T-cell (primary cell): ENCODE measurements around the gene SPATA31C2. TPM values are rescaled to one million over a fixed set of nuclear protein-coding genes. Genes with fewer than 3 reads are reported as not detected.

ENCODE experiments used
- ATAC-seq, 4 experiments: fragments of 200-7000 bp in 3 of 4; fragments of 150-1000 bp in 1 of 4; cut with Tn5 transposase; replicated peaks in 1 of 4; 1 replicate in 3 of 4; 2 replicates in 1 of 4; pipeline ENCODE4 v1.10.0; 2021; ENCODE audit warnings: moderate library complexity in 3 of 4, mild to moderate bottlenecking in 2 of 4, moderate number of reproducible peaks in 1 of 4
- CTCF ChIA-PET, 2 donors: fragments of 300-600 bp; sonication (Branson Sonifier 250); formaldehyde crosslinking; loops; one replicate each; lab custom pipeline; 2022; ENCODE audit warnings: antibody characterized with exemption in 2 of 2; lab: Charles Lee
- POLR2A ChIA-PET, 2 donors: fragments of 300-600 bp; sonication (Branson Sonifier 250); formaldehyde crosslinking; loops; one replicate each; lab custom pipeline; 2022; ENCODE audit warnings: antibody characterized with exemption in 2 of 2; lab: Charles Lee
- DNase-seq, 35 experiments: peaks; one replicate each; pipeline versions ENCODE4 v3.0.0 to v3.0.0-alpha.2; 2013 to 2023
- H3K27ac ChIP-seq: one replicate; pipeline ENCODE4 v1.5.1; 2013; ENCODE audit warnings: low read length
- H3K27me3 ChIP-seq, 2 experiments: replicated peaks in 1 of 2; 1 replicate in 1 of 2; 2 replicates in 1 of 2; pipeline versions ENCODE4 v1.6.1 to v1.7.0; 2013; ENCODE audit warnings: low read length in 1 of 2, mixed read lengths in 1 of 2; ENCODE audit not compliant: control insufficient read depth in 2 of 2, insufficient read depth in 2 of 2; ENCODE audit errors: extremely low read depth in 1 of 2
- H3K36me3 ChIP-seq, 2 donors: 1 replicate in 1 of 2; 2 replicates in 1 of 2; pipeline versions ENCODE4 v1.6.1 to v1.7.0; 2013; ENCODE audit warnings: low read length in 1 of 2; ENCODE audit not compliant: control insufficient read depth in 2 of 2, insufficient read depth in 1 of 2; ENCODE audit errors: extremely low read depth in 1 of 2
- H3K4me1 ChIP-seq, 2 experiments: 1 replicate in 1 of 2; 2 replicates in 1 of 2; pipeline versions ENCODE4 v1.6.1 to v1.7.0; 2013; ENCODE audit warnings: low read length in 2 of 2, mixed read lengths in 1 of 2; ENCODE audit not compliant: insufficient read depth in 2 of 2, control insufficient read depth in 1 of 2; ENCODE audit errors: extremely low read depth in 1 of 2
- H3K4me3 ChIP-seq, 2 donors: 1 replicate in 1 of 2; 2 replicates in 1 of 2; pipeline versions ENCODE4 v1.5.1 to v1.7.0; 2013; ENCODE audit warnings: mild to moderate bottlenecking in 2 of 2, low read length in 1 of 2, moderate library complexity in 1 of 2; ENCODE audit not compliant: control insufficient read depth in 1 of 2; ENCODE audit errors: extremely low read depth in 1 of 2
- H3K9me3 ChIP-seq: 2 replicates; pipeline ENCODE4 v1.7.0; 2013
- H3K27ac Mint-ChIP-seq, 2 donors: one replicate each; pipeline ENCODE4 v1.8.0; 2020 to 2021; ENCODE audit warnings: mild to moderate bottlenecking in 2 of 2, mixed read lengths in 2 of 2
- H3K27me3 Mint-ChIP-seq, 2 donors: one replicate each; pipeline ENCODE4 v1.8.0; 2021 to 2022; ENCODE audit warnings: mixed read lengths in 2 of 2
- H3K36me3 Mint-ChIP-seq: one replicate; pipeline ENCODE4 v1.8.0; 2021; ENCODE audit warnings: mixed read lengths
- H3K4me1 Mint-ChIP-seq, 3 donors: one replicate each; pipeline ENCODE4 v1.8.0; 2020 to 2022; ENCODE audit warnings: mixed read lengths in 3 of 3, mild to moderate bottlenecking in 1 of 3
- H3K4me3 Mint-ChIP-seq, 3 donors: one replicate each; pipeline ENCODE4 v1.8.0; 2020 to 2022; ENCODE audit warnings: mild to moderate bottlenecking in 3 of 3, mixed read lengths in 3 of 3, moderate library complexity in 3 of 3
- H3K9me3 Mint-ChIP-seq, 3 donors: one replicate each; pipeline ENCODE4 v1.8.0; 2020 to 2022; ENCODE audit warnings: mixed read lengths in 3 of 3
- WGBS: methylation state at CpG from one replicate; pipeline ENCODE4 v1.1.5; 2013; ENCODE audit warnings: missing lambda C conversion rate; ENCODE audit not compliant: insufficient coverage; 5-methylcytosine and 5-hydroxymethylcytosine counted together
- total RNA-seq, 35 experiments: library from RNA in 6 of 35; stranded (reverse) in 6 of 35; fragments of 120-200 nt in 1 of 35; gene quantifications; one replicate each; pipeline versions ENCODE4 v1.2.1 to v1.2.4 and lab custom pipeline; 2013 to 2026

The SPATA31C2 gene
- total RNA-seq, 5 donors from 2014 or later (not counting 1 experiment from before 2014, with no cell fraction given) = not detected

DNA sequence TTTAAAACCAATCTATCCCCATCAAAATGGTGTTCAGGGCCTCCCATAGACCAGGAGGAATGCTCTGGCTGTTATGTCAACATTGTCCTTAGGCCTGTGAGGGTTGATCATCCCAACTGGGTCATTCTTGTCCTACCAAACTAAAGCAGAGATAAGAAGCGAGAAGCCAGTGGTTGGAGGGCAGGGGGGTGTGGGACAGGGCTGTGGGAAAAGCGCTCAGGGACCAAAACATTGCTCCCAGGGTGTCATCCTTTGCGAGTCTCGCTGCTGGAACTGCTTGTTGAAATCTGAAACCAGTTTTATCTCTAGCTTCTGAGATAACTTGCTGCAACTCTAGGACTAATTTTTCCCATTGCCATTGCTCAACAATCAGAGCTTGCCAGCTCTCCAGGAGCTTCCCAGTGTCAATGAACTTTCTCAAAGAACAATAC, 48.1 kb downstream of the SPATA31C2 start:
- no peaks in the 10 kb centered on the region for H3K4me1 Mint-ChIP-seq
- H3K4me3 ChIP-seq = no peak overlapping the region
- no peak for DNase-seq
- peaks cover 0 to 12% of the 10 kb centered on the region in 2 donors for H3K27me3 Mint-ChIP-seq
- no peaks in the 10 kb centered on the region for H3K36me3 ChIP-seq
- ChIA-PET CTCF (no interaction called here), POLR2A (no interaction called here)
- H3K27me3 ChIP-seq = peaks cover 0 to 6% of the 10 kb centered on the region in 2 experiments
- no peak for ATAC-seq
- H3K4me1 ChIP-seq = no peaks in the 10 kb centered on the region
- no peak overlapping the region for H3K4me3 Mint-ChIP-seq
- no peak overlapping the region for H3K27ac Mint-ChIP-seq
- no peaks in the 10 kb centered on the region for H3K9me3 ChIP-seq
- WGBS = 100% methylated on average over 2 of the region's 4 CpGs
- H3K36me3 Mint-ChIP-seq = no peaks in the 10 kb centered on the region
- no peaks in the 10 kb centered on the region for H3K9me3 Mint-ChIP-seq
- H3K27ac ChIP-seq = no peak overlapping the region

DNA sequence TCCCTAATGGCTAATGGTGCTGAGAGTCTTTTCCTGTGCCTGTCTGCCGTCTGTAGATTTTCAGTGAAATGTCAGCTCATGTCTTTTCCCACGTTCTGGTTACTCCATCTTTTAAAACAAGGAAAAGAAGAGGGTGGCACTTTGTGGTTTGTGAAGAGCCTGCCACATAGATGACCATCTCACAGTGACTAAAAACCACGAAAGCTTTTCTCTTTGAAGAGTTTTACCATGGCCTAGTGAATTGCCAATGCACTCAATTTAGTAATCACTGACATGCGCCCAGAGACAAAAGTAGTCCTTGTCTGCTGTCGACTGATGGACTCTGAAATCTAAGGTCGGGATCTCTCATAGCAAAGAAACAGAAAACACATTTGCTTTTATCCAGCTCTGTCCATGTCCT, 50.4 kb downstream of the SPATA31C2 start:
- H3K4me1 ChIP-seq = no peaks in the 10 kb centered on the region
- H3K27me3 Mint-ChIP-seq = peaks cover 0 to 10% of the 10 kb centered on the region in 2 donors
- no peak overlapping the region for H3K27ac Mint-ChIP-seq
- no peaks in the 10 kb centered on the region for H3K9me3 ChIP-seq
- H3K27ac ChIP-seq = no peak overlapping the region
- H3K36me3 ChIP-seq = no peaks in the 10 kb centered on the region
- no peaks in the 10 kb centered on the region for H3K9me3 Mint-ChIP-seq
- ATAC-seq (no peak), DNase-seq (no peak)
- no peaks in the 10 kb centered on the region for H3K4me1 Mint-ChIP-seq
- 93% methylated on average over 2 of the region's 6 CpGs for WGBS
- no peaks in the 10 kb centered on the region for H3K36me3 Mint-ChIP-seq
- no peak overlapping the region for H3K4me3 Mint-ChIP-seq
- H3K4me3 ChIP-seq = no peak overlapping the region
- CTCF ChIA-PET = no interaction called here
- peaks cover 0 to 8% of the 10 kb centered on the region in 2 experiments for H3K27me3 ChIP-seq
- POLR2A ChIA-PET = interaction anchor here in 1 of 2 donors (0.6 kb wide), 1 partner anchor 1171 kb away, joined by 5 read pairs; no protein-coding TSS in a partner anchor

DNA sequence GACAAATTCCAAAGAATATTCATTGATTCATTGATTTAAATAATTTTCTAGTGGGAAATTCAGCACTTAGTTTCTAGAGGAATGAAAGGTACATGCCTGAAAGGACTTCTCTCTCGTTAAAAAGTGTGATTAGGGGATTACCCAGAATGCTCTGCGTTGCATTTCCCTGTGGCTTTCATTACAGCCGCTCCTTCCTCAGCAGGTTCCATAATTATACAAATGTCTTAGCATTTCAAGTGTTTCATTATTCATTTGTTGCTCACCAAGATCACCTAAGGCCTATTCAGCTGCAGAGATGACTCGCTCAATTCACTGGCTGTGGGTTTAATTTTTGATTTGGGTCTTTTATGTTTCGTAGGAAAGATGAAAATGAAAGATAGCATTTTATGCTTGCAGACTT, 52.8 kb downstream of the SPATA31C2 start:
- POLR2A ChIA-PET = no interaction called here
- no peaks in the 10 kb centered on the region for H3K4me1 Mint-ChIP-seq
- ATAC-seq = no peak
- no peak for DNase-seq
- H3K27me3 Mint-ChIP-seq = peaks cover 0 to 9% of the 10 kb centered on the region in 2 donors
- no peak overlapping the region for H3K27ac ChIP-seq
- WGBS = 80% methylated on average over 1 of the region's 5 CpGs
- H3K4me3 ChIP-seq = no peak overlapping the region
- H3K36me3 Mint-ChIP-seq = no peaks in the 10 kb centered on the region
- H3K27me3 ChIP-seq = peaks cover 0 to 13% of the 10 kb centered on the region in 2 experiments
- H3K9me3 Mint-ChIP-seq = peaks cover 0 to 3% (median 0%) of the 10 kb centered on the region in 3 donors
- no peak overlapping the region for H3K27ac Mint-ChIP-seq
- no peaks in the 10 kb centered on the region for H3K36me3 ChIP-seq
- H3K4me1 ChIP-seq = no peaks in the 10 kb centered on the region
- CTCF ChIA-PET = interaction anchor here in 1 of 2 donors (0.6 kb wide), 1 partner anchor 10 kb away, joined by 4 read pairs; no protein-coding TSS in a partner anchor
- H3K4me3 Mint-ChIP-seq = no peak overlapping the region
- H3K9me3 ChIP-seq = no peaks in the 10 kb centered on the region

DNA sequence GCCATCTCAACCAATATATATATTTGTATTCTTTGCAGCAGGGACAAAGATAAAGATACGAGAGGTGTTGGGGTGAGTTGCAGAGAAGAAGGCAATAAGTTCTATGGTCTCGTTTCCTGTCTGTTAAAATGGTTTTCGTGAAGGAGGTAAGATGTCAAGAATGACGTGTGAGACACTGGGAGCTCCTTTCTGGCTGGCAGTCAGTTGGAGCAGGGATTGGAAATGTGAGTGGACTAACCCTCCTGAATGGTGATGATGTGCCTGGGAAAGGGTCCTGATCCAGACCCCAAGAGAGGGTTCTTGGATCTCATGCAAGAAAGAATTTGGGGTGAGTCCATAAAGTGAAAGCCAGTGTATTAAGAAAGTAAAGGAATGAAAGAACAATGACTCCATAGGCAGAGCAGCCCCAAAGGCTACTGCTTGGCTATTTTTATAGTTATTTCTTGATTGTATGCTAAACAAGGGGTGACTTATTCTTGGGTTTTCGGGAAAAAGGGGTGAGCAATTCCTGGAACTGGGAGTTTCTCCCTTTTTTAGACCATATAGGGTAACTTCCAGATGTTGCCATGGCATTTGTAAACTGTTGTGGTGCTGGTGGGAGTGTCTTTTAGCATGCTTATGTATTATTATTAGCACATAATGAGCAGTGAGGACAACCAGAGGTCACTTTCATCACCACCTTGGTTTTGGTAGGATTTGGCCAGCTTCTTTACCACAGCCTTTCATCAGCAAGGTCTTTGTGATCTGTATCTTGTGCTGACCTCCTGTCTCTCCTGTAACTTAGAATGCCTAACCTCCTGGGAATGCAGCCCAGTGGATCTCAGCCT, 53.7 kb downstream of the SPATA31C2 start:
- ATAC-seq (no peak), DNase-seq (no peak)
- H3K27ac ChIP-seq = no peak overlapping the region
- H3K4me1 ChIP-seq = no peaks in the 10 kb centered on the region
- peaks cover 0 to 14% of the 10 kb centered on the region in 2 donors for H3K27me3 Mint-ChIP-seq
- WGBS = 84% methylated on average over 5 of the region's 5 CpGs
- peaks cover 0 to 3% (median 0%) of the 10 kb centered on the region in 3 donors for H3K9me3 Mint-ChIP-seq
- no peaks in the 10 kb centered on the region for H3K36me3 Mint-ChIP-seq
- ChIA-PET POLR2A (no interaction called here), CTCF (no interaction called here)
- H3K9me3 ChIP-seq = no peaks in the 10 kb centered on the region
- peaks cover 0 to 9% of the 10 kb centered on the region in 2 experiments for H3K27me3 ChIP-seq
- H3K36me3 ChIP-seq = no peaks in the 10 kb centered on the region
- no peak overlapping the region for H3K4me3 ChIP-seq
- H3K4me1 Mint-ChIP-seq = no peaks in the 10 kb centered on the region
- H3K4me3 Mint-ChIP-seq = no peak overlapping the region
- no peak overlapping the region for H3K27ac Mint-ChIP-seq

Other genes with a start within 250 kb of the SPATA31C2 start
- not detected for gene SPATA31C1, start 220.5 kb downstream of the SPATA31C2 start, total RNA-seq
- 10 to 100 TPM in 2 of 5 donors, 1 to 10 TPM in 3; 6.3 to 14.3 (median 9.2) TPM for gene CDK20, start 163.9 kb downstream of the SPATA31C2 start, total RNA-seq
- gene SPIN1, start 250.0 kb upstream of the SPATA31C2 start, total RNA-seq = 10 to 100 TPM; 24.8 to 35.0 (median 29.4) TPM